HUES64 (cell line): ENCODE data around the gene ADCK1.
A peak's percentile ranks its signal among the peaks of the same experiment; 100 is the strongest.
"Not testable (repeated sequence)": the region's sequence is repeated elsewhere in the genome, so short reads cannot be mapped to it uniquely, and the experiment has no call there.

Experiments
- H3K27ac ChIP-seq: 2 replicates; pipeline ENCODE4 v1.7.0; 2013; ENCODE audit warnings: low read depth, low read length, inconsistent platforms
- H3K27me3 ChIP-seq: 2 replicates; pipeline ENCODE4 v1.6.1; 2013; ENCODE audit warnings: mild to moderate bottlenecking, low read length; ENCODE audit not compliant: insufficient read depth
- H3K36me3 ChIP-seq: 2 replicates; pipeline ENCODE4 v1.6.1; 2013; ENCODE audit warnings: mild to moderate bottlenecking, low read length; ENCODE audit not compliant: insufficient read depth
- H3K4me1 ChIP-seq: 2 replicates; pipeline ENCODE4 v1.6.1; 2013; ENCODE audit warnings: mild to moderate bottlenecking, low read length, moderate library complexity; ENCODE audit not compliant: insufficient read depth
- H3K4me3 ChIP-seq: 2 replicates; pipeline ENCODE4 v1.5.1; 2013; ENCODE audit warnings: mild to moderate bottlenecking, low read length, moderate library complexity
- H3K9ac ChIP-seq: 2 replicates; pipeline ENCODE4 v1.6.1; 2013; ENCODE audit warnings: mild to moderate bottlenecking, low read depth, low read length
- H3K9me3 ChIP-seq: 2 replicates; pipeline ENCODE4 v1.6.1; 2013; ENCODE audit warnings: low read depth, low read length; ENCODE audit not compliant: insufficient read depth
- WGBS: fragments of 150-250, 120-280 bp; methylation state at CpG from one replicate; pipeline ENCODE4 v1.1.7; 2013; ENCODE audit warnings: missing lambda C conversion rate; 5-methylcytosine and 5-hydroxymethylcytosine counted together

Gene ADCK1

DNA sequence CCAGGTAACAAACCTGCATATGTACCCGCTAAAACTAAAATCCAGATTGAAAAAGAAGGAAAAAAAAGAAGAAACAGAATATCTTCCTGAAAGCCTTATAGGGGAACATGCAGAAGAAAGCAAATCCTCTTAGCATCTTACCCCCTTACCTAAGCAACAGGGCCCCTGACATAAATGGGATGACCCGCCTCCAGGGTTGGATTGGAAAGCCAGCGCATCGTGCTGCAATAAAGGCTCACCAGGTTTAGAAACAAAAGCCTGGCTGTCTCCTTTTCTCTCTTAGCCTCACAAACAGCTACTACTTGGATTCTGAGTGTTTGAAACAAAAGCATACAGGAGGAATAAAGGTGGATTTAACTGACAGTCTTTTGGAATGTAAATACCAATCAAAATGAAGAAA is 13.8 kb upstream of the ADCK1 start:
- H3K9me3 ChIP-seq: no peaks in the 10 kb centered on the region
- H3K4me1 ChIP-seq: peaks cover 16% of the 10 kb centered on the region
- WGBS: 50% methylated on average over 3 of the region's 4 CpGs
- peak overlapping the region; percentile 4; the same call in 1 of the 2 replicates for H3K27ac ChIP-seq
- H3K4me3 ChIP-seq: no peak overlapping the region
- H3K9ac ChIP-seq: no peak overlapping the region
- no peaks in the 10 kb centered on the region for H3K27me3 ChIP-seq
- no peaks in the 10 kb centered on the region for H3K36me3 ChIP-seq

DNA sequence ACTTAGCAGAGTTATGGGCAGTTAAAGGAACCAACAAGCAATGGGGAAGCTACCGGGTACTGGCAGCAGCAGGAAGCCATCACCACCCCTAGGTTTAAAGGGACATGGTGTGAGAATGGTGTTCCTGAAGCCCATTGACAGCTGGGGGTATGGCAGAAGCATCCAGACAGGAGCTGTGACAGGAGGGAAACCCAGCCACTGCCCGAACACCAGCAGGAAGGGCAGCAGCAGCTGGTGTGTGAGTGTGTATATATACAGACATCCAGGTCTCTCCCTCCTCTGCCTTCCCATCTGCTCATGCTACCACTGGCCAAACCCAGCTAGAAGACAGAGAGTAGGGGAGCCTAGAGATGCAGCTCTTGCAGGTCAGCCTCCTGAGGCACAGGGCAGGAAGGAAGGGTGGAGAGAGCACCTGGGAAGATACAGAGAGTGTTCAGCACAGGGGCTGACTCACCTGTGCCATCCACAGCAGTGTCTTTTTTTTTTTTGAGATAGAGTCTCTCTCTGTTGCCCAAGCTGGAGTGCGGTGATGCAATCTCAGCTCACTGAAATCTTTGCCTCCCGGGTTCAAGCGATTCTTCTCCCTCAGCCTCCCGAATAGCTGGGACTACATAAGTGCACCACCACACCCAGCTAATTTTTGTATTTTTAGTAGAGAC is 9.2 kb upstream of the ADCK1 start:
- Histone ChIP-seq H3K4me3 (no peak overlapping the region), H3K9ac (no peak overlapping the region), H3K4me1 (peaks cover 16% of the 10 kb centered on the region), H3K36me3 (no peaks in the 10 kb centered on the region), H3K27me3 (no peaks in the 10 kb centered on the region), H3K9me3 (no peaks in the 10 kb centered on the region), H3K27ac (no peak overlapping the region)
- 80% methylated on average over 6 of the region's 6 CpGs for WGBS

GRCh38 chr14:77791225-77791600 is 8.7 kb upstream of the ADCK1 start:
- Histone ChIP-seq H3K27me3 (no peaks in the 10 kb centered on the region), H3K9ac (no peak overlapping the region), H3K36me3 (no peaks in the 10 kb centered on the region), H3K4me1 (peaks cover 13% of the 10 kb centered on the region), H3K4me3 (no peak overlapping the region), H3K9me3 (no peaks in the 10 kb centered on the region), H3K27ac (no peak overlapping the region)
- whole genome bisulfite sequencing: 71% methylated on average over 1 of the region's 1 CpG

- H3K4me1 ChIP-seq, H3K27ac ChIP-seq, H3K27me3 ChIP-seq, H3K36me3 ChIP-seq, H3K9me3 ChIP-seq, H3K9ac ChIP-seq, H3K4me3 ChIP-seq: not testable (repeated sequence)
- 94% methylated on average over 3 of the region's 3 CpGs for WGBS
Observed at GRCh38 chr14:77793255-77793654, 6.7 kb upstream of the ADCK1 start.

DNA sequence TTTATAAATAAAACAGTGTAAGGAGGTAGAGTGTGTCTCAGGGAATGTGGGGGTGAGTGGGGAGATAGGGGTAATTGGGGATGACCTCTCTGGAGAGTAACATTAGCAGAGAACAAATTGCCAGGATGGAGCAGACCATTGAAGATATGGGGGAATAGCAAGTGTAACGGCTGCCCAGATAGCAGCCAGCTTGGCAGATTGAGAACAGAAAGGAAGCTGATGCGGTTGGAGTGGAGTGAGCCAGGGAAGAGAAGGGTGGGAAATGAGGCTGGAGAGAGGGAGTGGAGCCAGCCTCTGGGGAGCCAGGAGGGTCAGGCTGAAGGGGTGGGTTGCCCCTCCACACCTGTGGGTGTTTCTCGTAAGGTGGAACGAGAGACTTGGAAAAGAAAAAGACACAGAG is 5.6 kb upstream of the ADCK1 start:
- Histone ChIP-seq H3K36me3 (no peaks in the 10 kb centered on the region), H3K9me3 (no peaks in the 10 kb centered on the region), H3K9ac (no peak overlapping the region), H3K27ac (no peak overlapping the region), H3K4me1 (peaks cover 7% of the 10 kb centered on the region), H3K4me3 (no peak overlapping the region), H3K27me3 (no peaks in the 10 kb centered on the region)
- WGBS: 82% methylated on average over 4 of the region's 4 CpGs

GRCh38 chr14:77799456-77799855 is 453 bp upstream of the ADCK1 start:
- not testable (repeated sequence) for H3K27ac ChIP-seq, H3K36me3 ChIP-seq, H3K27me3 ChIP-seq, H3K9me3 ChIP-seq
- peaks cover 10% of the 10 kb centered on the region for H3K4me1 ChIP-seq
- H3K4me3 ChIP-seq: peak overlapping the region; percentile 77
- H3K9ac ChIP-seq: peak overlapping the region; percentile 80; the same call in 1 of the 2 replicates
- 87% methylated on average over 13 of the region's 13 CpGs for WGBS

GRCh38 chr14:77800814-77801213 is 905 bp downstream of the ADCK1 start:
- no peaks in the 10 kb centered on the region for H3K27me3 ChIP-seq
- peak overlapping the region; percentile 80; the same call in 1 of the 2 replicates for H3K9ac ChIP-seq
- peak overlapping the region; percentile 77 for H3K4me3 ChIP-seq
- WGBS: no CpG with 5 or more reads among the region's 1 CpG
- H3K4me1 ChIP-seq: peaks cover 5% of the 10 kb centered on the region
- H3K9me3 ChIP-seq: no peaks in the 10 kb centered on the region
- H3K27ac ChIP-seq: no peak overlapping the region
- no peaks in the 10 kb centered on the region for H3K36me3 ChIP-seq

GRCh38 chr14:77804592-77804991 is 4.7 kb downstream of the ADCK1 start:
- no peak overlapping the region for H3K27ac ChIP-seq

DNA sequence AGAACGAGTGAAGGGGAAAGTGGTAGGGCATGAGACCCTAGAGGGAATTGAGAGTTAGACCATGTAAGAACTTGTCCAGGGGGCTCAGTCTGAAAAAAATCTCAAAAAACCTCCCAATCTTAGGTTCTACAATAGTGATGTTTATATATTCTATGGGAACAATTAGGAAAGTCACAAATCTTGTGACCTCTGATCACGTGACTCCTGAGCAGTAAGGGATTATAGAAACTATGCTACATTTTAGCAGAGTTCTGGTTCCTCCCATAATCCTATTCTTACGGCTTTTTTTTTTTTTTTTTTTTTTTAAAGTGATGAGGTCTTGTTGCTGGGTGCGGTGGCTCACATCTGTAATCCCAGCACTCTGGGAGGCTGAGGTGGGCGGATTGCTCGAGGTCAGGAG is 5.8 kb downstream of the ADCK1 start:
- Histone ChIP-seq H3K4me1 (peaks cover 4% of the 10 kb centered on the region), H3K9me3 (no peaks in the 10 kb centered on the region), H3K27ac (no peak overlapping the region), H3K9ac (no peak overlapping the region), H3K27me3 (no peaks in the 10 kb centered on the region), H3K36me3 (no peaks in the 10 kb centered on the region), H3K4me3 (no peak overlapping the region)
- WGBS: 94% methylated on average over 5 of the region's 6 CpGs

More at GRCh38 chr14:77804592-77804991, 4.7 kb downstream of the ADCK1 start:
- Histone ChIP-seq H3K9ac (no peak overlapping the region), H3K4me1 (peaks cover 4% of the 10 kb centered on the region), H3K4me3 (no peak overlapping the region), H3K27me3 (no peaks in the 10 kb centered on the region), H3K9me3 (no peaks in the 10 kb centered on the region), H3K36me3 (no peaks in the 10 kb centered on the region)
- WGBS: 58% methylated on average over 6 of the region's 6 CpGs

- 95% methylated on average over 3 of the region's 3 CpGs for WGBS
- Histone ChIP-seq H3K27ac (no peak overlapping the region), H3K4me3 (no peak overlapping the region), H3K9me3 (no peaks in the 10 kb centered on the region), H3K36me3 (no peaks in the 10 kb centered on the region), H3K9ac (no peak overlapping the region), H3K4me1 (peaks cover 4% of the 10 kb centered on the region), H3K27me3 (no peaks in the 10 kb centered on the region)
Observed at GRCh38 chr14:77808250-77808649, 8.3 kb downstream of the ADCK1 start.

GRCh38 chr14:77809011-77809410 is 9.1 kb downstream of the ADCK1 start:
- 97% methylated on average over 1 of the region's 1 CpG for WGBS
- Histone ChIP-seq H3K9me3 (no peaks in the 10 kb centered on the region), H3K9ac (no peak overlapping the region), H3K27me3 (no peaks in the 10 kb centered on the region), H3K4me1 (peaks cover 3% of the 10 kb centered on the region), H3K36me3 (no peaks in the 10 kb centered on the region), H3K27ac (no peak overlapping the region), H3K4me3 (no peak overlapping the region)

GRCh38 chr14:77812028-77812427 is 12.1 kb downstream of the ADCK1 start:
- Histone ChIP-seq H3K27me3 (no peaks in the 10 kb centered on the region), H3K36me3 (no peaks in the 10 kb centered on the region), H3K4me3 (no peak overlapping the region), H3K9me3 (no peaks in the 10 kb centered on the region), H3K9ac (no peak overlapping the region), H3K27ac (no peak overlapping the region), H3K4me1 (no peaks in the 10 kb centered on the region)
- WGBS: 99% methylated on average over 2 of the region's 2 CpGs
